Uterus (tissue), 2 donors: ENCODE results near the gene TRMT44.

Experiments used
- POLR2A ChIP-seq, 2 donors: fragments of 450-650 bp; IDR thresholded peaks; one replicate each; pipeline ENCODE4 v1.6.1; 2016; ENCODE audit warnings: antibody characterized with exemption in 2 of 2, mild to moderate bottlenecking in 1 of 2, moderate library complexity in 1 of 2
- TF ChIP-seq, protein P1 (sequence below), 4 experiments: fragments of 200-600 bp in 2 of 4; fragments of 450-650 bp in 2 of 4; sonication (generic) in 2 of 4; IDR thresholded peaks; one replicate each; pipeline ENCODE4 v1.5.1; 2016 to 2019; ENCODE audit warnings: antibody characterized with exemption in 4 of 4, mild to moderate bottlenecking in 2 of 4, moderate library complexity in 1 of 4

DNA sequence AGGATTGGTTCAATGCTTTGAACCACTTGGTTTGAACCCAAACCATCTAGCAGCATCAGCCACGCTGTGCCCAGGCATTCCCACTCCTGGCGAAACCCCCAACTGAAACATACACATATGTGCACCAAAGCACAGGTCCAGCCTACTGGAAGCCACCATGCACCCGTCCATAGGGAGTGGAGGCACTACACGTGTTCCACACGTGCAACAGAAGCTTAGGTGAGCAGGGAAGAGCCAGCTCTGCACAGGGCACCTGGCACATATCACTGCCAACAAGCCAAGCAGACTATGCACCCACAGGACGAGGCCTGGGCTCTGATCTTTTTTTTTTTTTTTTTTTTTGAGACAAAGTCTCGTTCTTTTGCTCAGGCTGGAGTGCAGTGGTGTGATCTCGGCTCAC, 73.4 kb downstream of the TRMT44 start:
- TF ChIP-seq, protein P1, sequence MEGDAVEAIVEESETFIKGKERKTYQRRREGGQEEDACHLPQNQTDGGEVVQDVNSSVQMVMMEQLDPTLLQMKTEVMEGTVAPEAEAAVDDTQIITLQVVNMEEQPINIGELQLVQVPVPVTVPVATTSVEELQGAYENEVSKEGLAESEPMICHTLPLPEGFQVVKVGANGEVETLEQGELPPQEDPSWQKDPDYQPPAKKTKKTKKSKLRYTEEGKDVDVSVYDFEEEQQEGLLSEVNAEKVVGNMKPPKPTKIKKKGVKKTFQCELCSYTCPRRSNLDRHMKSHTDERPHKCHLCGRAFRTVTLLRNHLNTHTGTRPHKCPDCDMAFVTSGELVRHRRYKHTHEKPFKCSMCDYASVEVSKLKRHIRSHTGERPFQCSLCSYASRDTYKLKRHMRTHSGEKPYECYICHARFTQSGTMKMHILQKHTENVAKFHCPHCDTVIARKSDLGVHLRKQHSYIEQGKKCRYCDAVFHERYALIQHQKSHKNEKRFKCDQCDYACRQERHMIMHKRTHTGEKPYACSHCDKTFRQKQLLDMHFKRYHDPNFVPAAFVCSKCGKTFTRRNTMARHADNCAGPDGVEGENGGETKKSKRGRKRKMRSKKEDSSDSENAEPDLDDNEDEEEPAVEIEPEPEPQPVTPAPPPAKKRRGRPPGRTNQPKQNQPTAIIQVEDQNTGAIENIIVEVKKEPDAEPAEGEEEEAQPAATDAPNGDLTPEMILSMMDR (IDR thresholded peaks at IDR 0.05): no peak
- TF ChIP-seq POLR2A (IDR thresholded peaks at IDR 0.05): no peak
